ENCODE data around the gene PAM.

DNA sequence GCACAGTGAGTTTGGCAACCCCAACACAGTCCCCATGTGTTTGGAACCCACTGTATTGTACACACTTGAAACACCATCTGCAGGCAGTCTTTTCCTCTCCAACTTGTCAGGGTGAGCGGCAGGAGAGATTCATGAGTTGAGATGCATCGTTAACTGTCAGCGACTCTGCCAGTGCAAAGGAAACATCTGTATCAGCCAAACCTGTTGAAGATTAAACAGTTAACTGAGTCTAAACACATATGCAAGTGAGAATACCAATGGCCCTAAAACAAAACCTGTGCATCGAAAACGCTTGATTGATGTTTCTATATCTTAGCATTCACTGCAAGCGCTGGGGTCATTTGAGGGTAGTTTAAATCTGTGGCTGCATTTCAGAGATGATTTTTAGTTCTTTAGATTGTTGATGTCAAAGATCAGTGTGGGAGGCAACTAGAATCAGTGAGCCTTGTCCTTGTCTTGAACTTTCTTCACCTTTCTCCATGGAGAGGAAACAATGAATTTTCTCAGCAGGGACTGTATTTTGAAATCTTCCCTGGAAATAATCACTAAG, 41.3 kb upstream of the PAM start:
- TF ChIP-seq, protein P1, sequence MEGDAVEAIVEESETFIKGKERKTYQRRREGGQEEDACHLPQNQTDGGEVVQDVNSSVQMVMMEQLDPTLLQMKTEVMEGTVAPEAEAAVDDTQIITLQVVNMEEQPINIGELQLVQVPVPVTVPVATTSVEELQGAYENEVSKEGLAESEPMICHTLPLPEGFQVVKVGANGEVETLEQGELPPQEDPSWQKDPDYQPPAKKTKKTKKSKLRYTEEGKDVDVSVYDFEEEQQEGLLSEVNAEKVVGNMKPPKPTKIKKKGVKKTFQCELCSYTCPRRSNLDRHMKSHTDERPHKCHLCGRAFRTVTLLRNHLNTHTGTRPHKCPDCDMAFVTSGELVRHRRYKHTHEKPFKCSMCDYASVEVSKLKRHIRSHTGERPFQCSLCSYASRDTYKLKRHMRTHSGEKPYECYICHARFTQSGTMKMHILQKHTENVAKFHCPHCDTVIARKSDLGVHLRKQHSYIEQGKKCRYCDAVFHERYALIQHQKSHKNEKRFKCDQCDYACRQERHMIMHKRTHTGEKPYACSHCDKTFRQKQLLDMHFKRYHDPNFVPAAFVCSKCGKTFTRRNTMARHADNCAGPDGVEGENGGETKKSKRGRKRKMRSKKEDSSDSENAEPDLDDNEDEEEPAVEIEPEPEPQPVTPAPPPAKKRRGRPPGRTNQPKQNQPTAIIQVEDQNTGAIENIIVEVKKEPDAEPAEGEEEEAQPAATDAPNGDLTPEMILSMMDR (IDR thresholded peaks at IDR 0.05), result no peak
- no peak for TF ChIP-seq POLR2A (IDR thresholded peaks at IDR 0.05)
